Spleen (tissue), 11 donors: Measurements from ENCODE around the gene ERVFRD-1. TPM values are rescaled to one million over a fixed set of nuclear protein-coding genes. Genes with fewer than 3 reads are reported as not detected.
"Not testable (repeated sequence)": the region's sequence is repeated elsewhere in the genome, so short reads cannot be mapped to it uniquely, and the experiment has no call there.

ENCODE experiments used
- DNase-seq: peaks from one replicate; pipeline ENCODE4 v3.0.0-alpha.2; 2020
- H3K27ac ChIP-seq, 8 donors: fragments of 200-600 bp; sonication (generic) in 7 of 8; 1 replicate in 4 of 8; 2 replicates in 4 of 8; pipeline versions ENCODE4 v1.5.0 to v1.8.0; 2016 to 2021; ENCODE audit warnings: inconsistent platforms in 4 of 8, mild to moderate bottlenecking in 4 of 8, moderate library complexity in 1 of 8
- H3K27me3 ChIP-seq, 7 donors: fragments of 200-600 bp; sonication (generic) in 6 of 7; replicated peaks in 1 of 7; 1 replicate in 4 of 7; 2 replicates in 3 of 7; pipeline versions ENCODE4 v1.5.0 to v1.8.0; 2016 to 2021; ENCODE audit warnings: inconsistent platforms in 3 of 7, mild to moderate bottlenecking in 1 of 7
- H3K36me3 ChIP-seq, 6 donors: fragments of 200-600 bp; sonication (generic) in 5 of 6; 1 replicate in 4 of 6; 2 replicates in 2 of 6; pipeline versions ENCODE4 v1.5.0 to v1.8.0; 2016 to 2021; ENCODE audit warnings: inconsistent platforms in 2 of 6
- H3K4me1 ChIP-seq, 6 donors: fragments of 200-600 bp; sonication (generic) in 5 of 6; 1 replicate in 3 of 6; 2 replicates in 3 of 6; pipeline versions ENCODE4 v1.5.0 to v1.8.0; 2016 to 2021; ENCODE audit warnings: inconsistent platforms in 3 of 6
- H3K4me3 ChIP-seq, 8 donors: fragments of 200-600 bp; sonication (generic) in 7 of 8; 1 replicate in 4 of 8; 2 replicates in 4 of 8; pipeline versions ENCODE4 v1.5.0 to v1.8.0; 2016 to 2021; ENCODE audit warnings: inconsistent platforms in 4 of 8, mild to moderate bottlenecking in 4 of 8, moderate library complexity in 2 of 8
- H3K9me3 ChIP-seq, 8 donors: fragments of 200-600 bp; sonication (generic) in 7 of 8; 1 replicate in 4 of 8; 2 replicates in 4 of 8; pipeline versions ENCODE4 v1.5.0 to v1.8.0; 2016 to 2021; ENCODE audit warnings: inconsistent platforms in 4 of 8
- CTCF ChIP-seq, 11 experiments: fragments of 200-600 bp in 7 of 11; fragments of 450-650 bp in 4 of 11; sonication (generic) in 4 of 11; IDR thresholded peaks in 8 of 11; conservative IDR thresholded peaks in 3 of 11; 1 replicate in 7 of 11; 2 replicates in 4 of 11; pipeline versions ENCODE4 v1.4.0 to v1.8.0; 2016 to 2021; ENCODE audit warnings: antibody characterized with exemption in 11 of 11, inconsistent platforms in 4 of 11, mild to moderate bottlenecking in 1 of 11
- POLR2A ChIP-seq, 3 donors: fragments of 450-650 bp; IDR thresholded peaks; one replicate each; pipeline ENCODE4 v1.5.1; 2017; ENCODE audit warnings: antibody characterized with exemption in 3 of 3, mild to moderate bottlenecking in 1 of 3
- POLR2AphosphoS5 ChIP-seq, 3 donors: sonication (generic); formaldehyde crosslinking; IDR thresholded peaks; one replicate each; pipeline ENCODE4 v1.5.1; 2017; ENCODE audit warnings: antibody characterized with exemption in 3 of 3
- WGBS, 5 donors: extraction: QIAGEN DNeasy Blood & Tissue Kit in 3 of 5; methylation state at CpG; one replicate each; pipeline versions ENCODE4 v1.1.5 to v1.1.7; 2013 to 2018; 5-methylcytosine and 5-hydroxymethylcytosine counted together
- intact Hi-C: fragments of 100-400 bp; cut with DNase I; formaldehyde crosslinking; loops from one replicate; pipeline ENCODE4 v1.15.0; 2023; ENCODE audit warnings: low total_unique reads
- polyA plus RNA-seq, 3 donors: library from polyadenylated mRNA; stranded (reverse); fragments of 200-250 nt; gene quantifications; one replicate each; pipeline ENCODE4 v1.2.1, GENCODE V29; 2013
- total RNA-seq, 7 donors: library from RNA; depleted of rRNA in 3 of 7; stranded (reverse); fragments of >200 nt in 3 of 7; fragmentation: NEBNext Ultra II Directional in 4 of 7; extraction: Animal tissue kit (Norgen Biotek cat#: 25700) in 4 of 7; gene quantifications; one replicate each; pipeline versions ENCODE4 v1.1.0 to v1.2.1, GENCODE V29; 2016 to 2021
- donor health status: healthy with polysubstance abuse.
- donor health status: DM: no; HTN: no; CAD: no; lungs with moderate emphysema.
- donor health status: DM: no; HTN: no; CAD: no.
- donor health status: Bipolar disorder and iron deficiency.
- donor health status: healthy.
- donor health status: DM: no; HTN: no; CAD: no.
- donor health status: DM: yes; HTN: yes; CAD: no.

Gene ERVFRD-1
- total and polyA plus RNA-seq, 10 donors: 0.17 to 0.28 TPM; not detected in 8

GRCh38 chr6:11092668-11093375 lies 18.7 kb downstream of the ERVFRD-1 start:
- WGBS, 5 donors: 2 to 4% (median 3%) methylated on average over 10 of the region's 10 CpGs
- no peak for TF ChIP-seq POLR2A (IDR thresholded peaks at IDR 0.05)
- TF ChIP-seq CTCF (IDR thresholded peaks at IDR 0.05 in 8 of 11, conservative IDR thresholded peaks at IDR 0.05 in 3 of 11): no peak
- no peak for TF ChIP-seq POLR2AphosphoS5 (IDR thresholded peaks at IDR 0.05)
- intact Hi-C loops: no loop called here
- Histone ChIP-seq H3K4me3 (peak overlapping the region; percentile 87 to 96 (median 91)), H3K9me3 (no peaks in the 10 kb centered on the region), H3K36me3 (peaks cover 0 to 9% (median 0%) of the 10 kb centered on the region in 6 donors), H3K27ac (peak overlapping the region; percentile 97 to 99 (median 99)), H3K27me3 (no peaks in the 10 kb centered on the region), H3K4me1 (peaks cover 8 to 36% (median 29%) of the 10 kb centered on the region in 6 donors)
- DNase-seq: no peak

DNA sequence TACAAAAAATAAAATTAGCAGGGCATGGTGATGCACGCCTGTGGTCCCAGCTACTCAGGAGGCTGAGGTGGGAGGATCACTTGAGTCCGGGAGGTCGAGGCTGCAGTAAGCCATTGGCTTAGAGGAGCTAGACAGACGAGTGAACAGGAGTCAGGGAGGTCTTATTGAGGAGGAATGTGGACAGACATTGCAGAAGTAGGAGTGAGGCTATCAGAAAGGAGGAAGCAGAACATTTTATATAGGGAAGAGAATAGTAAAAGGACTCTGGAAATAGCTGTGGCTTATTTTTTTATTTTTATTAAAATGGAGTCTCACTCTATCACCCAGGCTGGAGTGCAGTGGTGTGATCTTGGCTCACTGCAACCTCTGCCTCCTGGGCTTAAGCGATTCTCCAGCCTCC lies 20.4 kb downstream of the ERVFRD-1 start:
- H3K27me3 ChIP-seq, intact Hi-C loops, H3K27ac ChIP-seq, DNase-seq, H3K4me3 ChIP-seq, H3K36me3 ChIP-seq, H3K9me3 ChIP-seq: not testable (repeated sequence)
- WGBS, 5 donors: 86 to 98% (median 92%) methylated on average over 5 of the region's 5 CpGs
- peaks cover 8 to 27% (median 25%) of the 10 kb centered on the region in 6 donors for H3K4me1 ChIP-seq

GRCh38 chr6:11089695-11090094 lies 21.8 kb downstream of the ERVFRD-1 start:
- Histone ChIP-seq H3K4me1 (peaks cover under 1 to 13% (median 11%) of the 10 kb centered on the region in 6 donors), H3K36me3 (no peaks in the 10 kb centered on the region), H3K27me3 (no peaks in the 10 kb centered on the region), H3K9me3 (no peaks in the 10 kb centered on the region), H3K4me3 (no peak overlapping the region), H3K27ac (no peak overlapping the region)
- no peak for DNase-seq
- TF ChIP-seq CTCF (IDR thresholded peaks at IDR 0.05 in 8 of 11, conservative IDR thresholded peaks at IDR 0.05 in 3 of 11): no peak
- no peak for TF ChIP-seq POLR2A (IDR thresholded peaks at IDR 0.05)
- no peak for TF ChIP-seq POLR2AphosphoS5 (IDR thresholded peaks at IDR 0.05)
- 84 to 97% (median 96%) methylated on average over 1 of the region's 1 CpG for WGBS, 5 donors
- intact Hi-C loops: no loop called here

DNA sequence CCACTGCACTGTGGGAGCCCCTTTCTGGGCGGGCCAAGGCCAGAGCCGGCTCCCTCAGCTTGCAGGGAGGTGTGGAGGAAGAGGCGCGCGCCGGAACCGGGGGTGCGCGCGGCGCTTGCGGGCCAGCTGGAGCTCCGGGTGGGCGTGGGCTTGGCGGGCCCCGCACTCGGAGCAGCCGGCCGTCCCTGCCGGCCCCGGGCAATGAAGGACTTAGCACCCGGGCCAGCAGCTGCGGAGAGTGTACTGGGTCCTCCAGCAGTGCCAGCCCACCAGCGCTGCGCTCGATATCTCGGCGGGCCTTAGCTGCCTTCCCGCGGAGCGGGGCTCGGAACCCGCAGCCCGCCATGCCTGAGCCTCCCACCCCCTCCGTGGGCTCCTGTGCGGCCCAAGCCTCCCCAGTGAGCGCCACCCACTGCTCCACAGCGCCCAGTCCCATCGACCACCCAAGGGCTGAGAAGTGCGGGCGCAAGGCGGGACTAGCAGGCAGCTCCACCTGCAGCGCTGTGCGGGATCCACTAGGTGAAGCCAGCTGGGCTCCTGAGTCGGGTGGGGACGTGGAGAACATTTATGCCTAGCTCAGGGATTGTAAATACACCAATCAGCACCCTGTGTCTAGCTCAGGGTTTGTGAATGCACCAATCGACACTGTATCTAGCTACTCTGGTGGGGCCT lies 24.2 kb downstream of the ERVFRD-1 start:
- intact Hi-C loops, H3K36me3 ChIP-seq, H3K9me3 ChIP-seq, H3K4me1 ChIP-seq, H3K4me3 ChIP-seq, H3K27ac ChIP-seq, DNase-seq, H3K27me3 ChIP-seq: not testable (repeated sequence)
- WGBS, 5 donors: 78 to 95% (median 90%) methylated on average over 17 to 47 of the region's 47 CpGs

DNA sequence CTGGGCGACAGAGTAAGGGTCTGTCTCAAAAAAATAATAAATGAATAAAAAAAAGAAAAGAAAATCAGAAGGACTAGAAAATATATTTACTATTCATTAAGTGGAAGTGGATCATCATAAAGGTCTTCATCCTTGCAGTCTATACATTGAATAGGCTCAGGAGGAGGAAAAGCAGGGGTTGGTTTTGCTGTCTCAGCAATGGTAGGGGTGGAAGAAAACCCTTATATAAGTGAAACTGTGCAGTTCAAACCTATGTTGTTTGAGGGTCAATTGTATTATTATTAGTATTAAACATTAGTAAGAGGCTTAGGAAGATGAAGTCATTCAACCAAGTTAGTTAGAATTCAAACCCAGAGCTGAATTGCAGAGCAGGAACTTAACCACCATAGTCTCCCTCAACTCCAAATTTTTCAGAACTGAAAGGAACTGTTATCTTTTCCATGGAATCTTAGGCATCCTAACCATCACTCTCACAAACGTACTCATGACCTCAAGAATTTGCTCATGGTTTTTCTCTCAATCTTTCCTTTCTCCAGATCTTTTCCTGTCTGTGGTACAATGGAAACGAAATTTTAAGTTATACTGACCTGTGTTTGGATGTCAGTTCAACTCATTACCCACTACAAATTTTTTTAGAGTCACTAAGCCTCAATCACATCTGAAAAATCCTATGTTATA lies 25.6 kb downstream of the ERVFRD-1 start:
- Histone ChIP-seq H3K4me1 (no peaks in the 10 kb centered on the region), H3K27me3 (no peaks in the 10 kb centered on the region), H3K4me3 (no peak overlapping the region), H3K27ac (no peak overlapping the region), H3K36me3 (no peaks in the 10 kb centered on the region), H3K9me3 (no peaks in the 10 kb centered on the region)
- TF ChIP-seq POLR2A (IDR thresholded peaks at IDR 0.05): no peak
- no peak for TF ChIP-seq CTCF (IDR thresholded peaks at IDR 0.05 in 8 of 11, conservative IDR thresholded peaks at IDR 0.05 in 3 of 11)
- TF ChIP-seq POLR2AphosphoS5 (IDR thresholded peaks at IDR 0.05): no peak
- intact Hi-C loops: no loop called here
- no peak for DNase-seq
- WGBS, 5 donors: 59 to 81% (median 62%) methylated on average over 3 of the region's 3 CpGs
